ENCODE measurements around the gene HES2. TPM values are rescaled to one million over a fixed set of nuclear protein-coding genes. Genes with fewer than 3 reads are reported as not detected.
A peak's percentile ranks its signal among the peaks of the same experiment; 100 is the strongest.
"Not testable (repeated sequence)": the region's sequence is repeated elsewhere in the genome, so short reads cannot be mapped to it uniquely, and the experiment has no call there.

Gene HES2
- total and polyA plus RNA-seq, 4 donors = 0.19 to 0.72 (median 0.38) TPM; not detected in 1

DNA sequence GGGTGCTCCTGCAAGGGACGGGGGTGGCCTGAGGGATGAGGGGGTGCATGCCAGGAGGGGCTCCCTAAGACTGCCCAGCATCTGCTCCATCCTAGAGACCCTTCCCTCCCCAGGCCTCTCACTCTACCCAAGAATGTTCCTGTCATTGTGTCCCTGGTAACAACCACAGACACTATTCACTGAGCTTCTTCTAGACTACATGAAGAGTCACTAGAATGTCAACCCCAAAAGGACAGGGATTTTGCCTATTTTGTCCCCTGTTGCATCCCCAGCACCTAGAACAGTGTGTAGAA, 43.3 kb upstream of the HES2 start:
- H3K4me3 ChIP-seq (ENCODE audit: low read depth, low read length) = no peak overlapping the region
- H3K36me3 ChIP-seq (ENCODE audit: control insufficient read depth, insufficient read depth, low read length) = peaks cover 78% of the 10 kb centered on the region
- peaks cover 22% of the 10 kb centered on the region for H3K4me1 ChIP-seq (ENCODE audit: control insufficient read depth, insufficient read depth, low read length)
- H3K27me3 ChIP-seq (ENCODE audit: control insufficient read depth, insufficient read depth, low read length) = peaks cover 31% of the 10 kb centered on the region
- no peak for DNase-seq (ENCODE audit: low read depth in 4 of 6, low spot score in 6 of 6)
- WGBS (ENCODE audit: insufficient coverage) = no CpG with 5 or more reads among the region's 1 CpG
- H3K27ac ChIP-seq (ENCODE audit: low read depth, low read length) = no peak overlapping the region
- H3K9me3 ChIP-seq (ENCODE audit: control insufficient read depth, insufficient read depth, low read length) = no peaks in the 10 kb centered on the region

DNA sequence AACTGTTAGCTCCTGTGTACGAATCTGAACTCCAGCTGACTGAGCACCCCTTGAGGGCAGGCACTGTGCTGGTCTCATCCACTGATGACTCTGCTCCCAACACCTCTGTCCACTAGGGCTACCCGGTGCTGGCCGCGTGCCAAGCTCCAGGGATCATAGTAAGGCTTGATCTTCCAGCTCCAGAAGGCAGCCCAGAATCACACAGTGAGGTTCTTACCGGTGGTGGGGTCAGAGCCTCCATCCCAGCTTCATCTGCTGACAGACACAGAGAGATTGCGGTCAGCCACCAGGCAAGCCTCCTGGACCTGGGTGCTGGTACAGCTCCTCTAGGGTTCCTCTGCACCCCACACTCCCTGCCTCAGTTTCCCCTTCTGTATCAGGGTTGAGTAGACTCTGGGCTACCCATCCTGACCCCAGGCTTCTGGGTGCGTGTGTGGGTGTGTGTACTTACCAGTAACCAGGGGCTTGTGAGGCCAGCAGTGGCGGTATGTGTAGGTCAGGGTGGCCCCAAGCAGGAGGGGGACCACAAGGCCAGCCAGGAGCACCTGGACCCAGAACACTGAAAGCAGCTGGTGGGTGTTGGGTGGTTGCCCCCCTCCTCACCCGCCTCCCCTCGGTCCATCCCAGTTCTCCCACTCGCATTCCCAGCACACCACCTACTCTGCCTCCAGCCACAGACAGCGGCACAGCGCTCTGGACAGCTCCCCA, 42.8 kb upstream of the HES2 start:
- Histone ChIP-seq H3K9me3 (ENCODE audit: control insufficient read depth, insufficient read depth, low read length) (no peaks in the 10 kb centered on the region), H3K27ac (ENCODE audit: low read depth, low read length) (no peak overlapping the region), H3K4me1 (ENCODE audit: control insufficient read depth, insufficient read depth, low read length) (peaks cover 22% of the 10 kb centered on the region), H3K36me3 (ENCODE audit: control insufficient read depth, insufficient read depth, low read length) (peaks cover 73% of the 10 kb centered on the region), H3K27me3 (ENCODE audit: control insufficient read depth, insufficient read depth, low read length) (peaks cover 30% of the 10 kb centered on the region), H3K4me3 (ENCODE audit: low read depth, low read length) (no peak overlapping the region)
- DNase-seq (ENCODE audit: low read depth in 4 of 6, low spot score in 6 of 6) = no peak
- 92% methylated on average over 12 of the region's 13 CpGs for WGBS (ENCODE audit: insufficient coverage)

DNA sequence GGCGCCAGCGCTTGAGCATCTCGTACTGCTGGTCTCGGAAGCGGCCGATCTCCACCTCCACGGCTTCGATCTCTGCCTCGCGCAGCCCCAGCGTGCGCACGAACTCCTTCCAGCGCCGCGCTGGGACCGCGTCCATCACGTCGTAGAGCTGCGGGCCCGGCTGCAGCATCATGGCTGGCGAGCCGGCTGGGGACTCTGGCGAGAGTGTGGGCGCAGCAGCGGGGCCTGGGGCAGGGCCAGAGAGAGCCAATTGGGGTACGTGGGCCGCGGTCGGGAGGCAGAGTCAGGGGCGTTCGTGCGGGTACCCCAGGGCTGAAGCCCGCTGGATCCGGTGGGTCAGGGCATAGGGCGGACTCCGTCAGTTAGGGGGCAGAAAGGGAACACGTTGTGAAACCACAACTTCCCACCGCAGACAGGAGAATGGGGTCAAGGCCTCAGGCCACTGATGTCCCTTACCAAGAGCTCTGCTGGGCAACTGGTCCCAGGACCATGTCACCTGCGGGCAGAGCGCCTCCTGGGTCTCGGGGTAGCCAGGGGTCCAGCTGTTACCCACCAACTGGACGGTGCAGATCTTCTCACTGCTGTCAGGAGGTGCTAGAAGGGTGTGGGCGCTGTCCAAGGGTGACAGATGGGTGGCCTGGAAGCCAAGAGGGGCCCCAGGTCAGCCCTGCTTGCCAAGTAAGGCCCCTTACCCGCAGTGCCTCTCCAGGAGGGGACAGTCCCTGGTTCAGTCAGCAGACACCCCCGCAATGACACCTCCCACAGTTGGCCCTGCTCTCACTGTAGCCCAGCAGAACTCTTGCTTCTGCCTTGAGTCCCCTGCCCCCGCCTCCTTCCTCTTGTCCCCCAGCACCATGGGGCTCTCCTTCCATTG, 42.1 kb upstream of the HES2 start:
- Histone ChIP-seq H3K4me1 (ENCODE audit: control insufficient read depth, insufficient read depth, low read length) (peaks cover 22% of the 10 kb centered on the region), H3K27ac (ENCODE audit: low read depth, low read length) (no peak overlapping the region), H3K9me3 (ENCODE audit: control insufficient read depth, insufficient read depth, low read length) (no peaks in the 10 kb centered on the region), H3K4me3 (ENCODE audit: low read depth, low read length) (no peak overlapping the region), H3K36me3 (ENCODE audit: control insufficient read depth, insufficient read depth, low read length) (peaks cover 66% of the 10 kb centered on the region), H3K27me3 (ENCODE audit: control insufficient read depth, insufficient read depth, low read length) (peaks cover 35% of the 10 kb centered on the region)
- no peak for DNase-seq (ENCODE audit: low read depth in 4 of 6, low spot score in 6 of 6)
- WGBS (ENCODE audit: insufficient coverage) = 74% methylated on average over 42 of the region's 48 CpGs

DNA sequence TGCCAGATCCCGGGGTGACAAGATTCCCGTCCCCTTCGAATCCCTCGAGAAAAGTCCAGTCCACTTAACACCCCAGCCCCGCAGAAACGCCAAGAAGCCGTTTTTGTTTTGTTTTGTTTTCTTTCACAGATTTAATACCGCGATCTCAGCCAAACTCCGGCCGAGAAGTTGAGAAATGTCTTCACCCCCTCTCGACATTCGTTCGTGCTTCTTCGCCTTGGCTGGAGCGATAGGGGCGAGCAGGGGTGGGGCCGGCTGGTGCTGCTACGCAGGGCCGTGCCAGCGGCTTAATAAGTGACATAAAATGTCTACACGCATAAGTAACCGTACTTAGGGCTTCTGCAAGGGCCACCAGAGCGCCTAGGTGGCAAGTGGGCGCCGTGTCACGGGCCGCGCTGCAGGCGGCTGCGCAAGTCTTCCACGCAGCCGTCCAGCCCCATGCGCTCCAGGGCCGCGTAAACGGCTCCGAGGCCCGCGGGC, 41.4 kb upstream of the HES2 start:
- Histone ChIP-seq H3K4me3 (ENCODE audit: low read depth, low read length) (no peak overlapping the region), H3K9me3 (ENCODE audit: control insufficient read depth, insufficient read depth, low read length) (no peaks in the 10 kb centered on the region), H3K27ac (ENCODE audit: low read depth, low read length) (no peak overlapping the region), H3K36me3 (ENCODE audit: control insufficient read depth, insufficient read depth, low read length) (peaks cover 59% of the 10 kb centered on the region), H3K27me3 (ENCODE audit: control insufficient read depth, insufficient read depth, low read length) (peaks cover 42% of the 10 kb centered on the region), H3K4me1 (ENCODE audit: control insufficient read depth, insufficient read depth, low read length) (peaks cover 22% of the 10 kb centered on the region)
- WGBS (ENCODE audit: insufficient coverage) = 58% methylated on average over 39 of the region's 40 CpGs
- DNase-seq (ENCODE audit: low read depth in 4 of 6, low spot score in 6 of 6) = peak in 1 of 6 donors; percentile 18

DNA sequence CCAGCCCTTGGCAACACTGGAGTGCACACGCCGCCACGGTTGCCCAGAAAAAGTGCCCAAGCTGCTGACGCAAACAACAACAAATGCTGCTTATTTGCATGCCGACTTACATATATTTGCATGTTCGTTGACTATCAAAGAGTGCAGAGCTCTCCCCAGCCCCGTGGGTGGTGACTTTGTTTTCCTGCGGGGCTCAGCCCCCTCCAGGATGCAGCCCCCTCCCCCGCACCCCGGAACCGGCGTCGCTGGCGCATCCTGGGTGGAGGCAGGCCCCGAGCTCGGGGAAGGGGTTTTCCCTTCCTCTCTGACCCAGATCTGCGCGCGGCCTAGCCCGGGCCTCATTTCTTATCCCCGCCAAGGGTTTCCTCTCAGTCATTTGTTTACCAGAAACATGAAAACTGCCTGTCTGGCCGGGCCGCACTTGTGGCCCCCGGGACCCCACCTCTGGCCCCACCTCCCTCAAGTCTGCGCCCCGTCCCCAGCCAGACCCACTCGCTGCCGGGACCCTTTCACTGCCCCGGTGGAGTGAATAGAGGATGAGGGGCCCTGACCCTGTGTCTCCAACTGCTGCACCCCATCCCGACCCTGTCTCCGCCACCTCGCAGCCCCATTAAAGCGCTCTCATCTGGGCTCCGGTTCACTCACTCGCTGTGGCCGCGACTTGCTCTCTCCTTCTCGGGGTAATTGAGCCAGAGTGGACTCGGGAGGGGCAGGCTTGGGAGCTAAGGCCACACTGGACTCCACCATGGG, 40.8 kb upstream of the HES2 start:
- H3K27ac ChIP-seq (ENCODE audit: low read depth, low read length) = no peak overlapping the region
- peak in 1 of 6 donors; percentile 71 for DNase-seq (ENCODE audit: low read depth in 4 of 6, low spot score in 6 of 6)
- H3K36me3 ChIP-seq (ENCODE audit: control insufficient read depth, insufficient read depth, low read length) = peaks cover 55% of the 10 kb centered on the region
- H3K4me3 ChIP-seq (ENCODE audit: low read depth, low read length) = no peak overlapping the region
- H3K4me1 ChIP-seq (ENCODE audit: control insufficient read depth, insufficient read depth, low read length) = peaks cover 19% of the 10 kb centered on the region
- H3K27me3 ChIP-seq (ENCODE audit: control insufficient read depth, insufficient read depth, low read length) = peaks cover 47% of the 10 kb centered on the region
- no peaks in the 10 kb centered on the region for H3K9me3 ChIP-seq (ENCODE audit: control insufficient read depth, insufficient read depth, low read length)
- 30% methylated on average over 34 of the region's 39 CpGs for WGBS (ENCODE audit: insufficient coverage)

DNA sequence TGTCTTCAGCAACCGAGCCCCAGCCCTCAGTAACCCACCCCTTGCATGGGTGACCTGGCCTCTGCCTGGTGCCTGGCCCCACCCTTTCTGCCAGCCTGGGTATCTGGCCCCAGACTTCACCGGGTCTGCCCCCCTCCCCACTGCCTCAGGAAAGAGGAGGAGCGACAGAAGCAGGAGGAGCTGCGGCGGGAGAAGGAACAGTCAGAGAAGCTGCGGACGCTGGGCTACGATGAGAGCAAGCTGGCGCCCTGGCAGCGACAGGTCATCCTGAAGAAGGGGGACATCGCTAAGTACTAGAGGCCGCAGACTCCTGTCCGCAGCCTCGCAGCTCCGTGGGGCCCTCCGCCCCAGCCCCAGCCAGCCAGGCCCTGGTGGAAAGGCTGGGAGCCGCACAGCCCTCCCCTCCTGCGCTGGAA, 40.1 kb upstream of the HES2 start:
- Histone ChIP-seq H3K4me1 (ENCODE audit: control insufficient read depth, insufficient read depth, low read length) (peaks cover 17% of the 10 kb centered on the region), H3K27me3 (ENCODE audit: control insufficient read depth, insufficient read depth, low read length) (peaks cover 48% of the 10 kb centered on the region), H3K4me3 (ENCODE audit: low read depth, low read length) (no peak overlapping the region), H3K27ac (ENCODE audit: low read depth, low read length) (no peak overlapping the region), H3K36me3 (ENCODE audit: control insufficient read depth, insufficient read depth, low read length) (peaks cover 50% of the 10 kb centered on the region), H3K9me3 (ENCODE audit: control insufficient read depth, insufficient read depth, low read length) (no peaks in the 10 kb centered on the region)
- 31% methylated on average over 18 of the region's 18 CpGs for WGBS (ENCODE audit: insufficient coverage)
- DNase-seq (ENCODE audit: low read depth in 4 of 6, low spot score in 6 of 6) = peak in 1 of 6 donors; percentile 23

DNA sequence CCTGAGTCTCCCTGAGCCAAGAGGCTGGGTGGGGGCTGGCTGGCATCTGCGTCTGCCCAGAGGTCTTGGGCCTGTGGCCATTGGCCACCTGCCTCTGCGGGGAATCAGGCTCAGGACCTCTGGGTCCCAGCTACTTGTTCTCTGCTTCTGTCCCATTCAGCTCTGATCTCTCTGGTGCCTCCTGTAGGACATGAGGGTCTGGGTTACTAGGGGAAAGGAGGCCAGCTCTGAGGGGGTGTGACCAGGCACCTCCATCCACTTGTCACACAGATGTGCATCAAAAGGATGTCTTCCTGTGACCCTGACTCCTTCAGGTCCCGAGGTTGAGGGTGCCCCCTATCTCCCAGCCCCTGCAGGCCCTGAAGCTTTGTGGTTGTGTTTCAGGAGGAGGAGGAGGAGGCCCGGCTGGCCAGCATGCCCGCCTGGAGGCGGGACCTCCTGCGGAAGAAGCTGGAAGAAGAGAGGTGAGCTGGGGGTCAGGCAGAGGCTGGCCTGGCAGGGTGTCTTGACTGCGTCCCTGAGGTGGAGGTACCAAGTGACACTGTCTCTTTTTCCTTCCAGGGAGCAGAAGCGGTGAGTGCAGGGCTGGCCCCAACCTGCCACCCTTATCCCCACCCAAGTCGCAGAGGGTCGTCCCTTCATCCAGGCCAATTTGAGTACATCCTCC, 37.2 kb upstream of the HES2 start:
- Histone ChIP-seq H3K9me3 (ENCODE audit: control insufficient read depth, insufficient read depth, low read length) (no peaks in the 10 kb centered on the region), H3K27ac (ENCODE audit: low read depth, low read length) (no peak overlapping the region), H3K4me1 (ENCODE audit: control insufficient read depth, insufficient read depth, low read length) (peaks cover 24% of the 10 kb centered on the region), H3K36me3 (ENCODE audit: control insufficient read depth, insufficient read depth, low read length) (peaks cover 26% of the 10 kb centered on the region), H3K27me3 (ENCODE audit: control insufficient read depth, insufficient read depth, low read length) (peaks cover 63% of the 10 kb centered on the region), H3K4me3 (ENCODE audit: low read depth, low read length) (no peak overlapping the region)
- WGBS (ENCODE audit: insufficient coverage) = 66% methylated on average over 9 of the region's 11 CpGs
- no peak for DNase-seq (ENCODE audit: low read depth in 4 of 6, low spot score in 6 of 6)

DNA sequence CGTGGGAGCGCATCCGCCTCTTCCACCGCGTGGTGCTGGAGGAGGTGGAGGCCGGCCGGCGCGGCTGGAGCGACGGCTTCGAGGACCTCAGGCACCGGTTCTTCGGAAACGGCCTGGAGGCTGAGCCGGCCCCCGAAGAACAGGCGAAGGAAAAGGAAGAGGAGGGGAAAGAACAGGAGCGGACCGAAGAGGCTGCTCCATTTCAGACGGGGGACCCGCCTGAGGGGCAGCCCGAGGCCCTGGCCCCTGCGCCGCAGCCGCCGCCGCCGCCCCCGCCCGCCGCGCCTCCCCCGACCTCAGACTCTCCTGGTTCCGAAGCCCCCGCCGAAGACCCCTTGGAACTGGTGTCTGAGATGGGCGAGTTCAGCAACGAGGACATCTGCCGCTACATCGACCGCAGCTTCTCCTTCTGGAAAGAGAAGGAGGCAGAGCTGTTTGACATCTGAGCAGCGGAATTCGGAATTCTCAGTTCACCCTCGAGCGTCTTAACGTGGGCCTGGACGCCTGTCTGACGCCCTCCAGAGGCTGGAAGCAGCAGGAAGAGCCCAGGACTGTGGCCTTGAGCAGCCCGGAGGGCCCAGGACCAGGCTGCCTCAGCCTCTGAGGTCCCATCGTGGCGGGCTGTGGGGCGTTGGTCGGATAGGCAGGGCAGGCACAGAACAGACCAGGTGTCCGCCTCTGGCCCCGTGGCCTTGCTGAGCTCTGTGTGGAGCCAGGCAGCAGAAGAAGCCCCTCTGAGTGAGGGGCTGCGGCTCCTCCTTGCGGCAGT, 36.2 kb upstream of the HES2 start:
- H3K4me1 ChIP-seq (ENCODE audit: control insufficient read depth, insufficient read depth, low read length) = peaks cover 20% of the 10 kb centered on the region
- H3K9me3 ChIP-seq (ENCODE audit: control insufficient read depth, insufficient read depth, low read length); H3K4me3 ChIP-seq (ENCODE audit: low read depth, low read length); DNase-seq (ENCODE audit: low read depth in 4 of 6, low spot score in 6 of 6); H3K27ac ChIP-seq (ENCODE audit: low read depth, low read length): not testable (repeated sequence)
- peaks cover 63% of the 10 kb centered on the region for H3K27me3 ChIP-seq (ENCODE audit: control insufficient read depth, insufficient read depth, low read length)
- peaks cover 20% of the 10 kb centered on the region for H3K36me3 ChIP-seq (ENCODE audit: control insufficient read depth, insufficient read depth, low read length)
- WGBS (ENCODE audit: insufficient coverage) = 39% methylated on average over 50 of the region's 58 CpGs

All from spinal cord (tissue), 10 donors.